H9 (cell line): Measurements from ENCODE around the gene TGFB3. TPM values are rescaled to one million over a fixed set of nuclear protein-coding genes. Genes with fewer than 3 reads are reported as not detected.

ENCODE experiments used
- DNase-seq: peaks from one replicate; pipeline ENCODE4 v3.0.0-alpha.2; 2017
- H2AFZ ChIP-seq: one replicate; pipeline ENCODE4 v1.6.1; 2013; ENCODE audit warnings: mild to moderate bottlenecking, low read length, control low read depth, moderate library complexity
- H2AK5ac ChIP-seq: 2 replicates; pipeline ENCODE4 v1.6.1; 2013; ENCODE audit warnings: low read length, control low read depth, mixed read lengths; ENCODE audit not compliant: insufficient read length
- H2BK120ac ChIP-seq: one replicate; pipeline ENCODE4 v1.6.1; 2013; ENCODE audit warnings: low read depth, mild to moderate bottlenecking, low read length, control low read depth, inconsistent platforms; ENCODE audit not compliant: poor library complexity, severe bottlenecking
- H2BK12ac ChIP-seq: 2 replicates; pipeline ENCODE4 v1.6.1; 2013; ENCODE audit warnings: low read length, control low read depth, mixed read lengths, low read depth; ENCODE audit not compliant: insufficient read length
- H2BK15ac ChIP-seq: 2 replicates; pipeline ENCODE4 v1.6.1; 2013; ENCODE audit warnings: low read depth, low read length, control low read depth
- H2BK20ac ChIP-seq: one replicate; pipeline ENCODE4 v1.6.1; 2013; ENCODE audit warnings: low read depth, mild to moderate bottlenecking, low read length, control low read depth, inconsistent platforms; ENCODE audit not compliant: poor library complexity, severe bottlenecking
- H2BK5ac ChIP-seq: 2 replicates; pipeline ENCODE4 v1.6.1; 2013; ENCODE audit warnings: low read length, control low read depth, mixed read lengths; ENCODE audit not compliant: insufficient read length
- H3K14ac ChIP-seq: 2 replicates; pipeline ENCODE4 v1.6.1; 2013; ENCODE audit warnings: low read length, control low read depth; ENCODE audit not compliant: insufficient read depth
- H3K18ac ChIP-seq: 2 replicates; pipeline ENCODE4 v1.6.1; 2013; ENCODE audit warnings: low read depth, mild to moderate bottlenecking, mixed read lengths, low read length, control low read depth; ENCODE audit not compliant: insufficient read length
- H3K23ac ChIP-seq: 2 replicates; pipeline ENCODE4 v1.6.1; 2013; ENCODE audit warnings: low read length, control low read depth, mixed read lengths, low read depth; ENCODE audit not compliant: insufficient read length
- H3K23me2 ChIP-seq: 2 replicates; pipeline ENCODE4 v1.6.1; 2013; ENCODE audit warnings: low read depth, mild to moderate bottlenecking, mixed read lengths, low read length, control low read depth; ENCODE audit not compliant: insufficient read length, poor library complexity, severe bottlenecking
- H3K27ac ChIP-seq: 2 replicates; pipeline ENCODE4 v1.5.1; 2013; ENCODE audit warnings: low read length, control low read depth, mixed read lengths, low read depth; ENCODE audit not compliant: insufficient read length
- H3K27me3 ChIP-seq: 2 replicates; pipeline ENCODE4 v1.6.1; 2013; ENCODE audit warnings: low read length, control low read depth, inconsistent platforms; ENCODE audit not compliant: insufficient read depth
- H3K4ac ChIP-seq: 2 replicates; pipeline ENCODE4 v1.6.1; 2013; ENCODE audit warnings: low read depth, mild to moderate bottlenecking, control low read depth, inconsistent platforms, low read length, moderate library complexity
- H3K4me1 ChIP-seq: 2 replicates; pipeline ENCODE4 v1.6.1; 2013; ENCODE audit warnings: low read length, control low read depth, inconsistent platforms; ENCODE audit not compliant: insufficient read depth
- H3K4me2 ChIP-seq: 2 replicates; pipeline ENCODE4 v1.6.1; 2013; ENCODE audit warnings: low read length, control low read depth, mixed read lengths; ENCODE audit not compliant: insufficient read length, insufficient read depth
- H3K56ac ChIP-seq: 2 replicates; pipeline ENCODE4 v1.6.1; 2013; ENCODE audit warnings: low read depth, mild to moderate bottlenecking, mixed read lengths, low read length, control low read depth; ENCODE audit not compliant: insufficient read length
- H3K79me1 ChIP-seq: 2 replicates; pipeline ENCODE4 v1.6.1; 2013; ENCODE audit warnings: low read depth, mild to moderate bottlenecking, moderate library complexity, low read length, control low read depth, inconsistent platforms; ENCODE audit not compliant: insufficient read depth, poor library complexity, severe bottlenecking
- H3K79me2 ChIP-seq: 2 replicates; pipeline ENCODE4 v1.6.1; 2013; ENCODE audit warnings: low read length, control low read depth, inconsistent platforms; ENCODE audit not compliant: insufficient read depth
- H3K9ac ChIP-seq: 2 replicates; pipeline ENCODE4 v1.6.1; 2013; ENCODE audit warnings: low read length, control low read depth, mixed read lengths; ENCODE audit not compliant: insufficient read length; ENCODE audit errors: extremely low read depth
- H3K9me3 ChIP-seq: one replicate; pipeline ENCODE4 v1.6.1; 2013; ENCODE audit warnings: low read depth, low read length, inconsistent platforms; ENCODE audit not compliant: control insufficient read depth
- H3T11ph ChIP-seq: one replicate; pipeline ENCODE4 v1.6.1; 2013; ENCODE audit warnings: mild to moderate bottlenecking, low read length, control low read depth, inconsistent platforms
- H4K20me1 ChIP-seq: one replicate; pipeline ENCODE4 v1.6.1; 2013; ENCODE audit not compliant: control insufficient read depth, insufficient read length, insufficient read depth
- H4K5ac ChIP-seq: 2 replicates; pipeline ENCODE4 v1.6.1; 2013; ENCODE audit warnings: low read depth, mild to moderate bottlenecking, mixed read lengths, low read length, control low read depth; ENCODE audit not compliant: insufficient read length
- H4K8ac ChIP-seq: replicated peaks from 2 replicates; pipeline ENCODE4 v1.6.1; 2013; ENCODE audit warnings: low read length, control low read depth, mixed read lengths, low read depth; ENCODE audit not compliant: insufficient read length
- H4K91ac ChIP-seq: 2 replicates; pipeline ENCODE4 v1.6.1; 2013; ENCODE audit warnings: low read depth, mild to moderate bottlenecking, moderate library complexity, mixed read lengths, low read length, control low read depth; ENCODE audit not compliant: insufficient read length
- H3K27ac Mint-ChIP-seq, 3 experiments: 2 replicates in 2 of 3; 3 replicates in 1 of 3; pipeline ENCODE4 v1.8.0; 2020 to 2021; ENCODE audit warnings: mixed read lengths in 3 of 3, mild to moderate bottlenecking in 1 of 3, moderate library complexity in 1 of 3
- H3K27me3 Mint-ChIP-seq: 2 replicates; pipeline ENCODE4 v1.8.0; 2021; ENCODE audit warnings: low read depth, mild to moderate bottlenecking, moderate library complexity, mixed read lengths
- H3K36me3 Mint-ChIP-seq, 3 experiments: 2 replicates in 2 of 3; 3 replicates in 1 of 3; pipeline ENCODE4 v1.8.0; 2020 to 2021; ENCODE audit warnings: low read depth in 3 of 3, mixed read lengths in 3 of 3; ENCODE audit not compliant: insufficient read depth in 1 of 3
- H3K4me1 Mint-ChIP-seq, 2 experiments: 2 replicates each; pipeline ENCODE4 v1.8.0; 2020; ENCODE audit warnings: mixed read lengths in 2 of 2
- H3K4me3 Mint-ChIP-seq, 2 experiments: 2 replicates in 1 of 2; 3 replicates in 1 of 2; pipeline ENCODE4 v1.8.0; 2020 to 2021; ENCODE audit warnings: mild to moderate bottlenecking in 2 of 2, mixed read lengths in 2 of 2, moderate library complexity in 1 of 2
- H3K9me3 Mint-ChIP-seq, 2 experiments: 2 replicates in 1 of 2; 3 replicates in 1 of 2; pipeline ENCODE4 v1.8.0; 2020; ENCODE audit warnings: mild to moderate bottlenecking in 2 of 2, mixed read lengths in 2 of 2, moderate library complexity in 1 of 2
- CTCF ChIP-seq: fragments of 200-600 bp; sonication (generic); conservative IDR thresholded peaks from 3 replicates; pipeline ENCODE4 v1.8.0; 2021; ENCODE audit warnings: antibody characterized with exemption, mild to moderate bottlenecking
- WGBS: extraction: QIAGEN DNeasy Blood & Tissue Kit; methylation state at CpG from one replicate; pipeline ENCODE4 v1.1.7; 2013; ENCODE audit warnings: missing lambda C conversion rate, low lambda C conversion rate, mixed read lengths; ENCODE audit not compliant: insufficient read length; ENCODE audit errors: extremely low coverage; 5-methylcytosine and 5-hydroxymethylcytosine counted together
- total RNA-seq: library from RNA; stranded (reverse); gene quantifications from 2 replicates; pipeline ENCODE4 v1.2.1, GENCODE V29; 2021

Gene TGFB3
- total RNA-seq, 1 experiment from 2014 or later = 0.37 TPM

DNA sequence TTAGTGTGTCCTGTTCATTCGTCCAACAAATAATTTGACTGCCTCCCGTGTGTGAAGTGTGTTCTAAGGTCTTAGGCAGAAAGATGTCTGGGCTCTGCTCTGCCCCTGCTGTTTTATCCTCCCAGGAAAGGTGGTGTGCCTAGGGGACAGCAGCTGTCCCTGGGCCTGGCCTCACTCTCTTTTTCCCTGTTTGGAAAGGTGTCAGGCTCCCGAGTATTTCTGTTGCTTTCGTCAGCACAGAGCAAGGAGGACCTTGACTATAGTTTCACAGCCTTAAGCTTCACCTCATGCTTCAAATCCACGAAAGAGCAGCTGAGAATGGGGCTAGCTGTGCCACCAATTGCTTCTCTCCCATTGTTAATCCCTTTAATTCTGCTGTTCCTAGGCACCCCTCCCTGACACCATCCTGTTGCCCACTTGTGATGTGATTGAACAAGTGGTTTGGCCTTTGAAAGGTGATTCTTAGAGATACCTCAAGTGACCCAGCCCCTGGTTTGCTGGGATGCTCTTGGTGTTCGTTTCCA is 54.2 kb downstream of the TGFB3 start:
- peaks cover 5 to 9% (median 7%) of the 10 kb centered on the region in 3 experiments; a peak in 5 of 7 replicates for H3K36me3 Mint-ChIP-seq
- Histone ChIP-seq H3K9me3 (no peaks in the 10 kb centered on the region), H2BK5ac (no peak overlapping the region), H4K20me1 (no peaks in the 10 kb centered on the region), H4K91ac (no peak overlapping the region), H2BK15ac (no peak overlapping the region), H3K14ac (no peak overlapping the region), H3K27ac (no peak overlapping the region), H3K27me3 (no peaks in the 10 kb centered on the region), H3K4ac (no peak overlapping the region), H4K8ac (no peak overlapping the region), H2AFZ (no peak overlapping the region), H3K23ac (no peak overlapping the region), H3K9ac (no peak overlapping the region), H3K79me2 (no peaks in the 10 kb centered on the region), H2AK5ac (no peak overlapping the region), H4K5ac (no peak overlapping the region), H3K18ac (no peak overlapping the region), H3K23me2 (no peaks in the 10 kb centered on the region), H3K56ac (no peak overlapping the region), H3K79me1 (no peaks in the 10 kb centered on the region), H2BK20ac (no peak overlapping the region), H3T11ph (no peak overlapping the region), H2BK12ac (no peak overlapping the region), H3K4me1 (no peaks in the 10 kb centered on the region), H2BK120ac (no peak overlapping the region), H3K4me2 (no peak overlapping the region)
- H3K27ac Mint-ChIP-seq = no peak overlapping the region; a peak in 1 of 7 replicates
- no CpG with 5 or more reads among the region's 6 CpGs for WGBS
- peaks cover 0 to 9% of the 10 kb centered on the region in 2 experiments; a peak in 3 of 4 replicates for H3K4me1 Mint-ChIP-seq
- H3K27me3 Mint-ChIP-seq = no peaks in the 10 kb centered on the region; the same call in 1 of the 2 replicates
- DNase-seq = no peak
- no peak for TF ChIP-seq CTCF
- H3K4me3 Mint-ChIP-seq = no peak overlapping the region
- peaks cover 7 to 9% of the 10 kb centered on the region in 2 experiments for H3K9me3 Mint-ChIP-seq
